H9 (cell line): ENCODE results near the gene MINDY4. TPM values are rescaled to one million over a fixed set of nuclear protein-coding genes. Genes with fewer than 3 reads are reported as not detected.

Experiments used
- DNase-seq: peaks from one replicate; pipeline ENCODE4 v3.0.0-alpha.2; 2017
- H2AFZ ChIP-seq: one replicate; pipeline ENCODE4 v1.6.1; 2013; ENCODE audit warnings: mild to moderate bottlenecking, low read length, control low read depth, moderate library complexity
- H2AK5ac ChIP-seq: 2 replicates; pipeline ENCODE4 v1.6.1; 2013; ENCODE audit warnings: low read length, control low read depth, mixed read lengths; ENCODE audit not compliant: insufficient read length
- H2BK120ac ChIP-seq: one replicate; pipeline ENCODE4 v1.6.1; 2013; ENCODE audit warnings: low read depth, mild to moderate bottlenecking, low read length, control low read depth, inconsistent platforms; ENCODE audit not compliant: poor library complexity, severe bottlenecking
- H2BK12ac ChIP-seq: 2 replicates; pipeline ENCODE4 v1.6.1; 2013; ENCODE audit warnings: low read length, control low read depth, mixed read lengths, low read depth; ENCODE audit not compliant: insufficient read length
- H2BK15ac ChIP-seq: 2 replicates; pipeline ENCODE4 v1.6.1; 2013; ENCODE audit warnings: low read depth, low read length, control low read depth
- H2BK20ac ChIP-seq: one replicate; pipeline ENCODE4 v1.6.1; 2013; ENCODE audit warnings: low read depth, mild to moderate bottlenecking, low read length, control low read depth, inconsistent platforms; ENCODE audit not compliant: poor library complexity, severe bottlenecking
- H2BK5ac ChIP-seq: 2 replicates; pipeline ENCODE4 v1.6.1; 2013; ENCODE audit warnings: low read length, control low read depth, mixed read lengths; ENCODE audit not compliant: insufficient read length
- H3K14ac ChIP-seq: 2 replicates; pipeline ENCODE4 v1.6.1; 2013; ENCODE audit warnings: low read length, control low read depth; ENCODE audit not compliant: insufficient read depth
- H3K18ac ChIP-seq: 2 replicates; pipeline ENCODE4 v1.6.1; 2013; ENCODE audit warnings: low read depth, mild to moderate bottlenecking, mixed read lengths, low read length, control low read depth; ENCODE audit not compliant: insufficient read length
- H3K23ac ChIP-seq: 2 replicates; pipeline ENCODE4 v1.6.1; 2013; ENCODE audit warnings: low read length, control low read depth, mixed read lengths, low read depth; ENCODE audit not compliant: insufficient read length
- H3K23me2 ChIP-seq: 2 replicates; pipeline ENCODE4 v1.6.1; 2013; ENCODE audit warnings: low read depth, mild to moderate bottlenecking, mixed read lengths, low read length, control low read depth; ENCODE audit not compliant: insufficient read length, poor library complexity, severe bottlenecking
- H3K27ac ChIP-seq: 2 replicates; pipeline ENCODE4 v1.5.1; 2013; ENCODE audit warnings: low read length, control low read depth, mixed read lengths, low read depth; ENCODE audit not compliant: insufficient read length
- H3K27me3 ChIP-seq: 2 replicates; pipeline ENCODE4 v1.6.1; 2013; ENCODE audit warnings: low read length, control low read depth, inconsistent platforms; ENCODE audit not compliant: insufficient read depth
- H3K4ac ChIP-seq: 2 replicates; pipeline ENCODE4 v1.6.1; 2013; ENCODE audit warnings: low read depth, mild to moderate bottlenecking, control low read depth, inconsistent platforms, low read length, moderate library complexity
- H3K4me1 ChIP-seq: 2 replicates; pipeline ENCODE4 v1.6.1; 2013; ENCODE audit warnings: low read length, control low read depth, inconsistent platforms; ENCODE audit not compliant: insufficient read depth
- H3K4me2 ChIP-seq: 2 replicates; pipeline ENCODE4 v1.6.1; 2013; ENCODE audit warnings: low read length, control low read depth, mixed read lengths; ENCODE audit not compliant: insufficient read length, insufficient read depth
- H3K56ac ChIP-seq: 2 replicates; pipeline ENCODE4 v1.6.1; 2013; ENCODE audit warnings: low read depth, mild to moderate bottlenecking, mixed read lengths, low read length, control low read depth; ENCODE audit not compliant: insufficient read length
- H3K79me1 ChIP-seq: 2 replicates; pipeline ENCODE4 v1.6.1; 2013; ENCODE audit warnings: low read depth, mild to moderate bottlenecking, moderate library complexity, low read length, control low read depth, inconsistent platforms; ENCODE audit not compliant: insufficient read depth, poor library complexity, severe bottlenecking
- H3K79me2 ChIP-seq: 2 replicates; pipeline ENCODE4 v1.6.1; 2013; ENCODE audit warnings: low read length, control low read depth, inconsistent platforms; ENCODE audit not compliant: insufficient read depth
- H3K9ac ChIP-seq: 2 replicates; pipeline ENCODE4 v1.6.1; 2013; ENCODE audit warnings: low read length, control low read depth, mixed read lengths; ENCODE audit not compliant: insufficient read length; ENCODE audit errors: extremely low read depth
- H3K9me3 ChIP-seq: one replicate; pipeline ENCODE4 v1.6.1; 2013; ENCODE audit warnings: low read depth, low read length, inconsistent platforms; ENCODE audit not compliant: control insufficient read depth
- H3T11ph ChIP-seq: one replicate; pipeline ENCODE4 v1.6.1; 2013; ENCODE audit warnings: mild to moderate bottlenecking, low read length, control low read depth, inconsistent platforms
- H4K20me1 ChIP-seq: one replicate; pipeline ENCODE4 v1.6.1; 2013; ENCODE audit not compliant: control insufficient read depth, insufficient read length, insufficient read depth
- H4K5ac ChIP-seq: 2 replicates; pipeline ENCODE4 v1.6.1; 2013; ENCODE audit warnings: low read depth, mild to moderate bottlenecking, mixed read lengths, low read length, control low read depth; ENCODE audit not compliant: insufficient read length
- H4K8ac ChIP-seq: replicated peaks from 2 replicates; pipeline ENCODE4 v1.6.1; 2013; ENCODE audit warnings: low read length, control low read depth, mixed read lengths, low read depth; ENCODE audit not compliant: insufficient read length
- H4K91ac ChIP-seq: 2 replicates; pipeline ENCODE4 v1.6.1; 2013; ENCODE audit warnings: low read depth, mild to moderate bottlenecking, moderate library complexity, mixed read lengths, low read length, control low read depth; ENCODE audit not compliant: insufficient read length
- H3K27ac Mint-ChIP-seq, 3 experiments: 2 replicates in 2 of 3; 3 replicates in 1 of 3; pipeline ENCODE4 v1.8.0; 2020 to 2021; ENCODE audit warnings: mixed read lengths in 3 of 3, mild to moderate bottlenecking in 1 of 3, moderate library complexity in 1 of 3
- H3K27me3 Mint-ChIP-seq: 2 replicates; pipeline ENCODE4 v1.8.0; 2021; ENCODE audit warnings: low read depth, mild to moderate bottlenecking, moderate library complexity, mixed read lengths
- H3K36me3 Mint-ChIP-seq, 3 experiments: 2 replicates in 2 of 3; 3 replicates in 1 of 3; pipeline ENCODE4 v1.8.0; 2020 to 2021; ENCODE audit warnings: low read depth in 3 of 3, mixed read lengths in 3 of 3; ENCODE audit not compliant: insufficient read depth in 1 of 3
- H3K4me1 Mint-ChIP-seq, 2 experiments: 2 replicates each; pipeline ENCODE4 v1.8.0; 2020; ENCODE audit warnings: mixed read lengths in 2 of 2
- H3K4me3 Mint-ChIP-seq, 2 experiments: 2 replicates in 1 of 2; 3 replicates in 1 of 2; pipeline ENCODE4 v1.8.0; 2020 to 2021; ENCODE audit warnings: mild to moderate bottlenecking in 2 of 2, mixed read lengths in 2 of 2, moderate library complexity in 1 of 2
- H3K9me3 Mint-ChIP-seq, 2 experiments: 2 replicates in 1 of 2; 3 replicates in 1 of 2; pipeline ENCODE4 v1.8.0; 2020; ENCODE audit warnings: mild to moderate bottlenecking in 2 of 2, mixed read lengths in 2 of 2, moderate library complexity in 1 of 2
- CTCF ChIP-seq: fragments of 200-600 bp; sonication (generic); conservative IDR thresholded peaks from 3 replicates; pipeline ENCODE4 v1.8.0; 2021; ENCODE audit warnings: antibody characterized with exemption, mild to moderate bottlenecking
- WGBS: extraction: QIAGEN DNeasy Blood & Tissue Kit; methylation state at CpG from one replicate; pipeline ENCODE4 v1.1.7; 2013; ENCODE audit warnings: missing lambda C conversion rate, low lambda C conversion rate, mixed read lengths; ENCODE audit not compliant: insufficient read length; ENCODE audit errors: extremely low coverage; 5-methylcytosine and 5-hydroxymethylcytosine counted together
- total RNA-seq: library from RNA; stranded (reverse); gene quantifications from 2 replicates; pipeline ENCODE4 v1.2.1, GENCODE V29; 2021

MINDY4 gene
- total RNA-seq, 1 experiment from 2014 or later: 3.1 TPM

GRCh38 chr7:30828591-30828990 lies 57.4 kb downstream of the MINDY4 start:
- H4K5ac ChIP-seq: no peak overlapping the region
- H2AFZ ChIP-seq: no peak overlapping the region
- no peak overlapping the region for H3K27ac Mint-ChIP-seq
- no peak overlapping the region for H4K91ac ChIP-seq
- H2BK15ac ChIP-seq: no peak overlapping the region
- no peaks in the 10 kb centered on the region for H4K20me1 ChIP-seq
- no peak for DNase-seq
- H3K23ac ChIP-seq: no peak overlapping the region
- H3T11ph ChIP-seq: no peak overlapping the region
- H3K4ac ChIP-seq: no peak overlapping the region
- H3K4me1 ChIP-seq: peaks cover 2% of the 10 kb centered on the region; the same call in 1 of the 2 replicates
- H3K27me3 Mint-ChIP-seq: peaks cover 3% of the 10 kb centered on the region; the same call in 1 of the 2 replicates
- H3K36me3 Mint-ChIP-seq: peaks cover 10 to 19% (median 17%) of the 10 kb centered on the region in 3 experiments
- H3K14ac ChIP-seq: no peak overlapping the region
- H3K4me2 ChIP-seq: no peak overlapping the region
- H2BK20ac ChIP-seq: no peak overlapping the region
- no peak overlapping the region for H2BK120ac ChIP-seq
- no peaks in the 10 kb centered on the region for H3K23me2 ChIP-seq
- no CpG with 5 or more reads among the region's 9 CpGs for WGBS
- H3K18ac ChIP-seq: no peak overlapping the region
- no peaks in the 10 kb centered on the region for H3K9me3 ChIP-seq
- H3K4me1 Mint-ChIP-seq: peaks cover 9 to 10% of the 10 kb centered on the region in 2 experiments
- no peaks in the 10 kb centered on the region for H3K27me3 ChIP-seq
- no peaks in the 10 kb centered on the region for H3K79me2 ChIP-seq
- H3K79me1 ChIP-seq: no peaks in the 10 kb centered on the region
- no peak for TF ChIP-seq CTCF
- H3K4me3 Mint-ChIP-seq: no peak overlapping the region
- H3K9me3 Mint-ChIP-seq: peaks cover 13 to 18% of the 10 kb centered on the region in 2 experiments
- H2BK5ac ChIP-seq: no peak overlapping the region
- no peak overlapping the region for H4K8ac ChIP-seq
- no peak overlapping the region for H3K9ac ChIP-seq
- H2AK5ac ChIP-seq: no peak overlapping the region
- H3K27ac ChIP-seq: no peak overlapping the region
- no peak overlapping the region for H2BK12ac ChIP-seq
- H3K56ac ChIP-seq: no peak overlapping the region
